Astrocyte (in vitro differentiated cells and primary cell): ENCODE data around the gene RNF125.

Source experiments
- EZH2 ChIP-seq: IDR thresholded peaks from 2 replicates; pipeline ENCODE4 v1.6.1; 2012; ENCODE audit warnings: mild to moderate bottlenecking, low read length, inconsistent platforms; ENCODE audit not compliant: insufficient read depth
- TF ChIP-seq, protein P1 (sequence below): IDR thresholded peaks from 2 replicates; pipeline ENCODE4 v1.5.1; 2011; ENCODE audit warnings: low read depth, mild to moderate bottlenecking, inconsistent platforms, low read length, moderate library complexity; ENCODE audit not compliant: insufficient read depth

DNA sequence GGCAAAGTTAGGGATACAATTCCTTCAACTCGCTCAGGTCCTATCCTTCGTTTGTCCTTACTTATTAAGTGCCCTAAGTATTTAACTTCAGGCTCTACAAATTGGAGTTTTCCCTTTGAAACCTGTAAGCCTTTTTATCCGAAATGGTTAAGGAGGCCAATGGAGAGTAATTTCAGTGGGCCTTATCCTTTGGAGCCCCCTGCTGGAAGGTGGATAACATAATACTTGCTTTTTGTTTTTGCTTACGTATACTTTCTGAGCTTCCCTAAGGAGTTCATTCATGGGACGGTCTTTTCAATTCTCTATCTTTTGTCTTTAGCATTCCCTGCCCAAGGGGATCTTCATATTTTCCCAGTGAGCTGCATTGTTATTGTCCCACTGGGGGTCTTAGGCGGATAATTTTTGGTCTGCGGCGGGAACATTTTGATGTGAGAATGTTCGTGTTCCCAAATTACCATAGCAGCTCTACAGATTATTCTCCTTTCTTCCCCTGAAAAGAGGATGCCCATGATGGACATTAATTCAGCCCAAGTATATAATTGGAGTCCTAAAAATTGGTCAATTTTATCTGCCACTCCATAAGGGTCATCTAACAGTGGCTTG lies 41.3 kb upstream of the RNF125 start:
- TF ChIP-seq, protein P1, sequence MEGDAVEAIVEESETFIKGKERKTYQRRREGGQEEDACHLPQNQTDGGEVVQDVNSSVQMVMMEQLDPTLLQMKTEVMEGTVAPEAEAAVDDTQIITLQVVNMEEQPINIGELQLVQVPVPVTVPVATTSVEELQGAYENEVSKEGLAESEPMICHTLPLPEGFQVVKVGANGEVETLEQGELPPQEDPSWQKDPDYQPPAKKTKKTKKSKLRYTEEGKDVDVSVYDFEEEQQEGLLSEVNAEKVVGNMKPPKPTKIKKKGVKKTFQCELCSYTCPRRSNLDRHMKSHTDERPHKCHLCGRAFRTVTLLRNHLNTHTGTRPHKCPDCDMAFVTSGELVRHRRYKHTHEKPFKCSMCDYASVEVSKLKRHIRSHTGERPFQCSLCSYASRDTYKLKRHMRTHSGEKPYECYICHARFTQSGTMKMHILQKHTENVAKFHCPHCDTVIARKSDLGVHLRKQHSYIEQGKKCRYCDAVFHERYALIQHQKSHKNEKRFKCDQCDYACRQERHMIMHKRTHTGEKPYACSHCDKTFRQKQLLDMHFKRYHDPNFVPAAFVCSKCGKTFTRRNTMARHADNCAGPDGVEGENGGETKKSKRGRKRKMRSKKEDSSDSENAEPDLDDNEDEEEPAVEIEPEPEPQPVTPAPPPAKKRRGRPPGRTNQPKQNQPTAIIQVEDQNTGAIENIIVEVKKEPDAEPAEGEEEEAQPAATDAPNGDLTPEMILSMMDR: peak; percentile 62
- no peak for TF ChIP-seq EZH2
